HepG2 (cell line): ENCODE data around the gene DUS1L. TPM values are rescaled to one million over a fixed set of nuclear protein-coding genes. Genes with fewer than 3 reads are reported as not detected.

ENCODE experiments used
- ARNTL ChIP-seq: sonication (generic); formaldehyde crosslinking; IDR thresholded peaks from 2 replicates; pipeline ENCODE4 v1.4.0; 2020; ENCODE audit warnings: mild to moderate bottlenecking, missing genetic modification reagents
- FOXJ3 ChIP-seq: sonication (generic); formaldehyde crosslinking; IDR thresholded peaks from 2 replicates; pipeline ENCODE4 v1.4.0; 2020; ENCODE audit warnings: missing genetic modification reagents, mild to moderate bottlenecking, borderline replicate concordance
- HNRNPK ChIP-seq: fragments of 200-400 bp; formaldehyde crosslinking; IDR thresholded peaks from 2 replicates; pipeline ENCODE4 v1.6.1; 2018; ENCODE audit warnings: low read length, low read depth, moderate library complexity, mild to moderate bottlenecking; ENCODE audit not compliant: poor library complexity, severe bottlenecking
- HOXA5 ChIP-seq: sonication (generic); formaldehyde crosslinking; IDR thresholded peaks from 2 replicates; pipeline ENCODE4 v1.4.0; 2020; ENCODE audit warnings: missing genetic modification reagents
- KIAA2018 ChIP-seq: sonication (generic); formaldehyde crosslinking; IDR thresholded peaks from 2 replicates; pipeline ENCODE4 v1.5.0; 2020; ENCODE audit warnings: mild to moderate bottlenecking, missing genetic modification reagents, borderline replicate concordance
- MAX ChIP-seq: IDR thresholded peaks from 2 replicates; pipeline ENCODE4 v1.6.1; 2012; ENCODE audit warnings: inconsistent platforms
- NR2C2 ChIP-seq: sonication (generic); formaldehyde crosslinking; IDR thresholded peaks from 2 replicates; pipeline ENCODE4 v1.4.0; 2020; ENCODE audit warnings: missing genetic modification reagents, mild to moderate bottlenecking, moderate library complexity, borderline replicate concordance
- RFX1 ChIP-seq: fragments of 450-650 bp; IDR thresholded peaks from 2 replicates; pipeline ENCODE4 v1.6.1; 2017
- TFE3 ChIP-seq: IDR thresholded peaks from 2 replicates; pipeline ENCODE4 v1.6.1; 2016
- THYN1 ChIP-seq: sonication (generic); formaldehyde crosslinking; IDR thresholded peaks from 2 replicates; pipeline ENCODE4 v1.8.1; 2023; ENCODE audit warnings: low read depth, mild to moderate bottlenecking, moderate library complexity, missing genetic modification reagents, borderline replicate concordance
- ZNF343 ChIP-seq: sonication (generic); formaldehyde crosslinking; IDR thresholded peaks from 2 replicates; pipeline ENCODE4 v1.4.0; 2020; ENCODE audit warnings: mild to moderate bottlenecking, missing genetic modification reagents
- ZNF383 ChIP-seq: sonication (generic); formaldehyde crosslinking; IDR thresholded peaks from 2 replicates; pipeline ENCODE4 v1.4.0; 2020; ENCODE audit warnings: missing genetic modification reagents, mild to moderate bottlenecking, borderline replicate concordance
- ZNF543 ChIP-seq: sonication (generic); formaldehyde crosslinking; IDR thresholded peaks from 2 replicates; pipeline ENCODE4 v1.4.0; 2020; ENCODE audit warnings: mild to moderate bottlenecking, missing genetic modification reagents
- ZNF619 ChIP-seq: sonication (generic); formaldehyde crosslinking; IDR thresholded peaks from 2 replicates; pipeline ENCODE4 v1.4.0; 2020; ENCODE audit warnings: mild to moderate bottlenecking, missing genetic modification reagents
- polyA plus RNA-seq, 8 experiments: library from polyadenylated mRNA; depleted of rRNA in 3 of 8; stranded (reverse) in 7 of 8; unstranded in 1 of 8; fragments of >200 nt; fragmentation: Illumina TruSeq in 4 of 8; extraction: Trizol in 4 of 8; gene quantifications; 2 replicates each; pipeline versions ENCODE4 v1.2.1 to v1.2.3, GENCODE V29; 2011 to 2016; ENCODE audit warnings: low read depth in 4 of 8, missing spikeins in 1 of 8, mixed read lengths in 1 of 8; ENCODE audit not compliant: insufficient read depth in 1 of 8
- total RNA-seq, 5 experiments: library from RNA; depleted of rRNA; stranded (reverse); fragments of >200 nt; fragmentation: Illumina TruSeq; extraction: Trizol; gene quantifications; 2 replicates each; pipeline ENCODE4 v1.2.3, GENCODE V29; 2016; ENCODE audit warnings: low read depth in 1 of 5
- TF ChIP-seq, protein P1 (sequence below): sonication (generic); formaldehyde crosslinking; IDR thresholded peaks from 2 replicates; pipeline ENCODE4 v1.5.1; 2020; ENCODE audit warnings: missing genetic modification reagents, mild to moderate bottlenecking, borderline replicate concordance
- TF ChIP-seq, protein P2 (sequence below): sonication (generic); formaldehyde crosslinking; IDR thresholded peaks from 2 replicates; pipeline ENCODE4 v1.4.0; 2020; ENCODE audit warnings: mild to moderate bottlenecking, missing genetic modification reagents

The DUS1L gene
- total and polyA plus RNA-seq, 2 of the 13 experiments (the other 11 are each of a cell fraction or from before 2014, with no cell fraction given) = 81.0 to 109 TPM

- TF ChIP-seq HOXA5 (CRISPR knock-in tag) (0 out of 2 replicates have a peak, but pooled peaks have one; percentile 59), KIAA2018 (CRISPR knock-in tag) (no peak), TFE3 (CRISPR knock-in tag) (peak; percentile 57; the same call in 1 of the 2 replicates), FOXJ3 (CRISPR knock-in tag) (no peak), MAX (peak; percentile 91), ZNF383 (no peak), THYN1 (no peak), ZNF619 (no peak), NR2C2 (CRISPR knock-in tag) (peak; percentile 98), HNRNPK (peak; percentile 35), ZNF343 (CRISPR knock-in tag) (no peak), RFX1 (no peak), ZNF543 (peak; percentile 86; the same call in 1 of the 2 replicates), ARNTL (CRISPR knock-in tag) (peak; percentile 61; the same call in 1 of the 2 replicates)
- TF ChIP-seq, protein P1, sequence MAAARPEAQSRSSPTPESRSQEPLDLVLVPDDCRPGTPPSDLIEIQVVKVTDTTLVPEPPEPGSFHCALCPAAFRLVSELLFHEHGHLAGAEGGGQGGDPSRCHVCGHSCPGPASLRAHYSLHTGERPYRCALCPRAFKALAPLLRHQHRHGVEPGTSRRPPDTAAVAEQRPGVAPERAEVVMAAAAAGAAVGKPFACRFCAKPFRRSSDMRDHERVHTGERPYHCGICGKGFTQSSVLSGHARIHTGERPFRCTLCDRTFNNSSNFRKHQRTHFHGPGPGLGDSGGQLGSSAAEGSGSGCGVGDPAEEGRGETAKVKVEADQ = peak; percentile 98
- TF ChIP-seq, protein P2, sequence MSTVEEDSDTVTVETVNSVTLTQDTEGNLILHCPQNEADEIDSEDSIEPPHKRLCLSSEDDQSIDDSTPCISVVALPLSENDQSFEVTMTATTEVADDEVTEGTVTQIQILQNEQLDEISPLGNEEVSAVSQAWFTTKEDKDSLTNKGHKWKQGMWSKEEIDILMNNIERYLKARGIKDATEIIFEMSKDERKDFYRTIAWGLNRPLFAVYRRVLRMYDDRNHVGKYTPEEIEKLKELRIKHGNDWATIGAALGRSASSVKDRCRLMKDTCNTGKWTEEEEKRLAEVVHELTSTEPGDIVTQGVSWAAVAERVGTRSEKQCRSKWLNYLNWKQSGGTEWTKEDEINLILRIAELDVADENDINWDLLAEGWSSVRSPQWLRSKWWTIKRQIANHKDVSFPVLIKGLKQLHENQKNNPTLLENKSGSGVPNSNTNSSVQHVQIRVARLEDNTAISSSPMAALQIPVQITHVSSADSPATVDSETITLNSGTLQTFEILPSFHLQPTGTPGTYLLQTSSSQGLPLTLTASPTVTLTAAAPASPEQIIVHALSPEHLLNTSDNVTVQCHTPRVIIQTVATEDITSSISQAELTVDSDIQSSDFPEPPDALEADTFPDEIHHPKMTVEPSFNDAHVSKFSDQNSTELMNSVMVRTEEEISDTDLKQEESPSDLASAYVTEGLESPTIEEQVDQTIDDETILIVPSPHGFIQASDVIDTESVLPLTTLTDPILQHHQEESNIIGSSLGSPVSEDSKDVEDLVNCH = no peak
Measured at GRCh38 chr17:82065638-82066303, at the start of gene DUS1L (continued).
